Spleen (tissue), 11 donors: ENCODE results near the gene RPTOR. TPM values are rescaled to one million over a fixed set of nuclear protein-coding genes. Genes with fewer than 3 reads are reported as not detected.

Experiments
- DNase-seq: peaks from one replicate; pipeline ENCODE4 v3.0.0-alpha.2; 2020
- H3K27ac ChIP-seq, 8 donors: fragments of 200-600 bp; sonication (generic) in 7 of 8; 1 replicate in 4 of 8; 2 replicates in 4 of 8; pipeline versions ENCODE4 v1.5.0 to v1.8.0; 2016 to 2021; ENCODE audit warnings: inconsistent platforms in 4 of 8, mild to moderate bottlenecking in 4 of 8, moderate library complexity in 1 of 8
- H3K27me3 ChIP-seq, 7 donors: fragments of 200-600 bp; sonication (generic) in 6 of 7; replicated peaks in 1 of 7; 1 replicate in 4 of 7; 2 replicates in 3 of 7; pipeline versions ENCODE4 v1.5.0 to v1.8.0; 2016 to 2021; ENCODE audit warnings: inconsistent platforms in 3 of 7, mild to moderate bottlenecking in 1 of 7
- H3K36me3 ChIP-seq, 6 donors: fragments of 200-600 bp; sonication (generic) in 5 of 6; 1 replicate in 4 of 6; 2 replicates in 2 of 6; pipeline versions ENCODE4 v1.5.0 to v1.8.0; 2016 to 2021; ENCODE audit warnings: inconsistent platforms in 2 of 6
- H3K4me1 ChIP-seq, 6 donors: fragments of 200-600 bp; sonication (generic) in 5 of 6; 1 replicate in 3 of 6; 2 replicates in 3 of 6; pipeline versions ENCODE4 v1.5.0 to v1.8.0; 2016 to 2021; ENCODE audit warnings: inconsistent platforms in 3 of 6
- H3K4me3 ChIP-seq, 8 donors: fragments of 200-600 bp; sonication (generic) in 7 of 8; 1 replicate in 4 of 8; 2 replicates in 4 of 8; pipeline versions ENCODE4 v1.5.0 to v1.8.0; 2016 to 2021; ENCODE audit warnings: inconsistent platforms in 4 of 8, mild to moderate bottlenecking in 4 of 8, moderate library complexity in 2 of 8
- H3K9me3 ChIP-seq, 8 donors: fragments of 200-600 bp; sonication (generic) in 7 of 8; 1 replicate in 4 of 8; 2 replicates in 4 of 8; pipeline versions ENCODE4 v1.5.0 to v1.8.0; 2016 to 2021; ENCODE audit warnings: inconsistent platforms in 4 of 8
- CTCF ChIP-seq, 11 experiments: fragments of 200-600 bp in 7 of 11; fragments of 450-650 bp in 4 of 11; sonication (generic) in 4 of 11; IDR thresholded peaks in 8 of 11; conservative IDR thresholded peaks in 3 of 11; 1 replicate in 7 of 11; 2 replicates in 4 of 11; pipeline versions ENCODE4 v1.4.0 to v1.8.0; 2016 to 2021; ENCODE audit warnings: antibody characterized with exemption in 11 of 11, inconsistent platforms in 4 of 11, mild to moderate bottlenecking in 1 of 11
- POLR2A ChIP-seq, 3 donors: fragments of 450-650 bp; IDR thresholded peaks; one replicate each; pipeline ENCODE4 v1.5.1; 2017; ENCODE audit warnings: antibody characterized with exemption in 3 of 3, mild to moderate bottlenecking in 1 of 3
- POLR2AphosphoS5 ChIP-seq, 3 donors: sonication (generic); formaldehyde crosslinking; IDR thresholded peaks; one replicate each; pipeline ENCODE4 v1.5.1; 2017; ENCODE audit warnings: antibody characterized with exemption in 3 of 3
- WGBS, 5 donors: extraction: QIAGEN DNeasy Blood & Tissue Kit in 3 of 5; methylation state at CpG; one replicate each; pipeline versions ENCODE4 v1.1.5 to v1.1.7; 2013 to 2018; 5-methylcytosine and 5-hydroxymethylcytosine counted together
- intact Hi-C: fragments of 100-400 bp; cut with DNase I; formaldehyde crosslinking; loops from one replicate; pipeline ENCODE4 v1.15.0; 2023; ENCODE audit warnings: low total_unique reads
- polyA plus RNA-seq, 3 donors: library from polyadenylated mRNA; stranded (reverse); fragments of 200-250 nt; gene quantifications; one replicate each; pipeline ENCODE4 v1.2.1, GENCODE V29; 2013
- total RNA-seq, 7 donors: library from RNA; depleted of rRNA in 3 of 7; stranded (reverse); fragments of >200 nt in 3 of 7; fragmentation: NEBNext Ultra II Directional in 4 of 7; extraction: Animal tissue kit (Norgen Biotek cat#: 25700) in 4 of 7; gene quantifications; one replicate each; pipeline versions ENCODE4 v1.1.0 to v1.2.1, GENCODE V29; 2016 to 2021
- donor health status: healthy with polysubstance abuse.
- donor health status: DM: no; HTN: no; CAD: no; lungs with moderate emphysema.
- donor health status: DM: no; HTN: no; CAD: no.
- donor health status: Bipolar disorder and iron deficiency.
- donor health status: healthy.
- donor health status: DM: no; HTN: no; CAD: no.
- donor health status: DM: yes; HTN: yes; CAD: no.

The RPTOR gene
- total and polyA plus RNA-seq, 10 donors: 3.1 to 61.2 (median 40.7) TPM

DNA sequence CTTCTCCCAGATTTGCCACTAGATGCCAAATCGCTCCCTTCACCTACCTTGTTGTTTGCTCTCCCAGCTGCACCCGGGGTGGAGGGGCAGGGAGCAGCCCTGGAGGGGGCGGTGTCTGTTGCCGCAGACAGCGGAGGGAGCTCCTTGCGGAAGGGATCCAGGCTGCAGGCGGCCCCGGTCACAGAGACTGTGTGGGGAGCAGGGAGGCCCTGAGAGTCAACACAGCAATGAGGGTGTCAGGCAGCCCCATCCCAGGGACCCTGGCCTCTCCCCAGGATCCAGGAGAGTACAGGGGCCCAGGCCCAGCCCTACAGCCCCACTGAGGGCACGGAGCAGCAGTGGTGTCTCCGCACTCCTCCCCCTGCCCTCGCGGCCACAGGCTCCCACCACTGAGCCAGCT is 396.5 kb downstream of the RPTOR start:
- peak overlapping the region in 4 of 8 donors; percentile 4 to 76 (median 47) for H3K27ac ChIP-seq
- H3K36me3 ChIP-seq: peaks cover 0 to 58% (median 10%) of the 10 kb centered on the region in 6 donors
- no peaks in the 10 kb centered on the region for H3K27me3 ChIP-seq
- peaks cover 5 to 61% (median 50%) of the 10 kb centered on the region in 6 donors for H3K4me1 ChIP-seq
- peak; percentile 62 for DNase-seq
- intact Hi-C loops: no loop called here
- WGBS, 5 donors: 91 to 95% (median 94%) methylated on average over 12 of the region's 12 CpGs
- H3K9me3 ChIP-seq: no peaks in the 10 kb centered on the region
- H3K4me3 ChIP-seq: no peak overlapping the region
- no peak for TF ChIP-seq POLR2AphosphoS5 (IDR thresholded peaks at IDR 0.05)
- no peak for TF ChIP-seq POLR2A (IDR thresholded peaks at IDR 0.05)
- no peak for TF ChIP-seq CTCF (IDR thresholded peaks at IDR 0.05 in 8 of 11, conservative IDR thresholded peaks at IDR 0.05 in 3 of 11)

- H3K27me3 ChIP-seq: no peaks in the 10 kb centered on the region
- H3K36me3 ChIP-seq: peaks cover 0 to 66% (median 17%) of the 10 kb centered on the region in 6 donors
- H3K4me3 ChIP-seq: no peak overlapping the region
- 85 to 92% (median 90%) methylated on average over 24 to 33 of the region's 33 CpGs for WGBS, 5 donors
- intact Hi-C loops: no loop called here
- TF ChIP-seq POLR2A (IDR thresholded peaks at IDR 0.05) (no peak), CTCF (IDR thresholded peaks at IDR 0.05 in 8 of 11, conservative IDR thresholded peaks at IDR 0.05 in 3 of 11) (peak in 1 of 11 experiments; percentile 0)
- H3K4me1 ChIP-seq: peaks cover 5 to 61% (median 50%) of the 10 kb centered on the region in 6 donors
- peak overlapping the region in 6 of 8 donors; percentile 49 to 76 (median 73) for H3K27ac ChIP-seq
- peaks cover 0 to 5% (median 0%) of the 10 kb centered on the region in 8 donors for H3K9me3 ChIP-seq
- DNase-seq: peak; percentile 59
These were observed 397.2 kb downstream of the RPTOR start for GRCh38 chr17:80941743-80942422.

GRCh38 chr17:80942423-80943345 is 398.0 kb downstream of the RPTOR start:
- Histone ChIP-seq H3K9me3 (peaks cover 0 to 5% (median 0%) of the 10 kb centered on the region in 8 donors), H3K27me3 (no peaks in the 10 kb centered on the region), H3K27ac (peak overlapping the region; percentile 11 to 76 (median 71)), H3K4me1 (peaks cover 5 to 61% (median 50%) of the 10 kb centered on the region in 6 donors), H3K36me3 (peaks cover 0 to 74% (median 23%) of the 10 kb centered on the region in 6 donors), H3K4me3 (no peak overlapping the region)
- WGBS, 5 donors: 69 to 85% (median 71%) methylated on average over 37 to 38 of the region's 38 CpGs
- TF ChIP-seq POLR2A (IDR thresholded peaks at IDR 0.05): no peak
- peak in 1 of 11 experiments; percentile 7 for TF ChIP-seq CTCF (IDR thresholded peaks at IDR 0.05 in 8 of 11, conservative IDR thresholded peaks at IDR 0.05 in 3 of 11)
- TF ChIP-seq POLR2AphosphoS5 (IDR thresholded peaks at IDR 0.05): peak; percentile 36 to 58 (median 51)
- intact Hi-C loops: no loop called here
- peak; percentile 79 for DNase-seq
